Fibroblast of skin of back (primary cell): ENCODE measurements around the gene PROCA1.

Experiments used
- DNase-seq: peaks from one replicate; pipeline ENCODE4 v3.0.0-alpha.2; 2013

The PROCA1 gene

DNA sequence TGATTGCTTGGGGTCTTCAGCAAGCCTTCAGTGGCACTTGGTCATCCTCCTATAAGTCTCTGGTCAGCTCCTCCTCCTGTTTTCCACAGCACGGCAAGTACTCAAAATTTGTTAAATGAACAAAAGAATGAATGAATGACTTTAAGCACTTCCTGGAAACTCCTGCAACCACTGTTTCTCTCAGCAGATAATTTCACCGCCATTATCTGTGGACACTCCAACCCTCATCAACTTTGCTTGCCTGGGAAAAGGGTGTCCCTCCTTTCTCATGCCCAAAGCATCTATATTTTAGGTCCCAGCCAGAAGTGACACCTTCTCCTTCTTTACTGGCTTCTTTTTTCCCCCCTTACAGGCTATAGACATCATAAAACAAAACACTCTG lies 4.4 kb downstream of the PROCA1 start:
- DNase-seq, result no peak

GRCh38 chr17:28706471-28707338 lies 5.0 kb downstream of the PROCA1 start:
- no peak for DNase-seq

DNA sequence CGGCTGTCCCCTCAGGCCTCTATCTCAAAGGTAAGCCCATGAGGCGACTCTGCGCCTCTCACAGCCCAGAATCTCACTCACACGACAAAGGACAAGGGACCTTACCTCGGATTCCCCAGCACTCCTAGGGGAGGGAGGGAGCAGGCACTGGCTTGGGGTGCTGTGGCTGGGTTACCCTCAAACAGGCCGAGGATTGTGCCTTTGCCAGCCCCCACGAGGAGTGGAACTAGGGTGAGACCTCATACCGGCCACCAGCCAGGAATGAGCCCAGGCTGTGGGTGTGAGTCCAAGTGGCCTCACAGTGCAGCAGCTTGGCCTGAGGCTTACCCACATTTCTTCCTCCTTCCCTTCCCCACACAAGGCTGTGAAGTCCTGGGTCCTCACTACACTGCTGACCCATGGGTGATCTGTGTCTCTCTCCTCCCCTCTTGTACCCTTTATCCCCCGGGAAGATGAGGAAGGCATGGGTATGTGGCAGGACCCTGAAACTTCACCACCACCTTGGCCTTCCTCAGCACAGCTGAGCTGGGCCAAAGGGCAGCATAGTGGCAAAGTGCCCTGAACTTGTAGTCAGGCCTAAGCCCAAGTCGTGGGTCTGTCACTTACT lies 5.9 kb downstream of the PROCA1 start:
- DNase-seq, result no peak

- DNase-seq, result no peak
These were observed 6.5 kb downstream of the PROCA1 start for GRCh38 chr17:28705074-28705659.

DNA sequence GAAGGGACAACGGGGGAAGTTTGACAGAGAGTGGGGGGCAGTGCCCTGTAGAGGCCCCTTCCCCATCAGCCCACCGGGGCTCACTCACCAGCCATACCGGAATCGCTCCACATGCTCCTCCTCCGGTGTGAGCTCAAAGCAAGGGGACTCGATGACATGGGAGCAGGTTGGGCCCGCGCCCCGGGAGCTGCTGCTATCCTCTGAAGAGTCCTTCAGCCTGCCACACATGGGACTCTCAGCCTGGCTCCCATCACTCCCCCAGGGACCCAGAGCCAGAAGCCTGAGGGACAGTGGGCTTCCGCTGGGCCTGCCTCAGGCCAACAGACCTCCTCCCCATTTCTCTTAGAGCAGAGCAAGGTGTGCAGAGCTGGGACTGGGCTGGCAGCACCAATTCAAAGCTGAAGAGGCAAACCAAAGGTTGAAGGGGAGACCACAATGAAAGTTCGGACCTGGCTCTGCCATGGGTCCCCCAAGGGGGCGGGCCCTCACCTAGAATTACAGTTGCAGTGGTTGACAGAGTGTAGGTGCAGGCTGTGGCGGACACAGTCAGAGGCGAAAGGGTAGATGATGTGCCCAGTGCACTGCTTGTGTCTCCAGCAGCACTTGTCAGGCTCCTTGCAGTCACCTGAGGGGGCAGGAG lies 7.3 kb downstream of the PROCA1 start:
- DNase-seq, result no peak

GRCh38 chr17:28703552-28704218 lies 8.0 kb downstream of the PROCA1 start:
- no peak for DNase-seq

GRCh38 chr17:28702752-28703150 lies 8.9 kb downstream of the PROCA1 start:
- no peak for DNase-seq

DNA sequence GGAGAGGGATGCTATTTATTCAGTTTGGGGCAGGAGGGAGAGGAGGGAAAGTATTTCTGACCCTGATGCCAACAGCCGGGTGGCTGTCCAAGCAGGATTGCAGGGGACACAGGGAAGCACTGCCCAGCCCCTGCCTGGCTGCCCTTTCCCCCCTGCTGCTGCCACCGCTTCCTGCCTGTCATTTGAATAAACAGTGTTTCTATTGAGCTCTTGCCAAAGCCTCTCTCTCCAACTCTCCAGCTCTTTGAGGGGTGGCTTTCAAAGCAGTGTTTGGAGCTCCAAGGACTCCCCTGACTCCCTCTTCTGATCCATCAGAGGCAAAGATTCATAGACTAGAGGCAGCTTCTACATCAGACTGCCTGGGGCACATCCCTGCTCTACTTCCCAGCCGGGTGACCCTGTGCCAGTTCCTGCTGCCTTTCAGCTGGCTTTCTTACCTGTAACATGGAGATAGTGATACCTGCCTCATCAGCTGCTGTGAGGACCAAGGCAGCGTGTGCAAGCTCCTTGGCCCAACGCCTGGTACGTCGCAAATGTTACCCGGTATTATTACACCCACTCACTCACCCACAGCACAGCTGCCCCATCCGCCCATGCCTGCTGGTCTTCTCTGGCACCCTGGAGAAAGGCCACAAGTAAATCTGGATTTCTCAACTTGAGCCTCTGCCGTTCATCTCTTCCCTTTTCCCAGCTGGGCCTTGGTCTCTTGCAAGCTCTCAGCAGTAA lies 9.5 kb downstream of the PROCA1 start:
- DNase-seq, result no peak

- DNase-seq, result no peak
These were observed 10.7 kb downstream of the PROCA1 start for GRCh38 chr17:28700830-28701492.

DNA sequence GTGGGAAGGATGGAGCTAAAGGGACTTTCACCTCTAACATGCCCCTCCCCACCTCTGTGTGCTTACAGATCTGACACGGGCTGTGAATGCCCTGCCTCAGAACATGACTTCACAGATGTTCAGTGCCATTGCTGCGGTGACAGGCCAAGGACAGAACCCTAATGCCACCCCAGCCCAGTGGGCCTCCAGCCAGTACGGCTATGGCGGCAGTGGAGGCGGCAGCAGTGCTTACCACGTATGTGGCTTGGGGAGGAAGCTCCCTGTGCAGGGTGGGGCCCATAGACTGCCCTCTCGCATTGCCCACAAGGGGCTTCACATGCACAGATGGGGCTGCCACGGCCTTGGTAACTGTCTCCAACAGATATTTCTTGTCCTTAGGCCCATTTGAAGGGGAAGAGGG lies 11.4 kb downstream of the PROCA1 start:
- DNase-seq, result no peak

DNA sequence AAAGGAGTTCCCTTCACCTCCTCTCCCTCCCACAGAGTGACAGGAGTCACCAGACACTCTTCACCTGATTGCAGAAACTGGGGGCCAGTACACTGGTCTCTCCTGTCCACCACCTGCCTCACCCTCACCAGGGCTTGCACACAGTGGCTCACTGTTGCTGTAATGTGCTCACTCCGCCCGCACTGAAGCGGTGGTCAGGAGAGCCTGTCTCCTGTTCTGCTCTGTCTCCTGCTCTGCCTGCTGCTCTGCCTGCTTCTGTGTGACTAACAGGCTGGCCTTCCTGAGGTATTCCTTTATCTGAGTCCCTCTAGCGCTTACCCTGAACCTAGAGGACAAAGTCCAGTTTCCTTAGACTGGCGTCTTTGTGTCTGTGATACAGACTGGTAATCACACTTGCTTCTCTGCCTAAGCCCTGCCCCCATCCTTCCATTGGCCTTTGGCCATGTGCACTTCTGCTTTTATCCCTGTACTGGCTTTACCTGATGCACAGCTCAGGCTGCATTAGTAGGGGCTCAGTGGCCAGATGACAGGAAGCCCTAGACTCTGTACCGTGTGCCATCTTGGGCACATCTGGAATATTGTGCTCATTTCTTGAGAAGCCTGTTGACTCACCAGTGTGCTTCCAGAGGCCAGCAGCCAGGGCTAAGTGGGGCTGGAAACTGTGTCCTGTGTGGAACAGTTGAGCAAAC lies 13.3 kb downstream of the PROCA1 start:
- no peak for DNase-seq

GRCh38 chr17:28693869-28694268 lies 17.8 kb downstream of the PROCA1 start:
- no peak for DNase-seq

- no peak for DNase-seq
These were observed 22.7 kb downstream of the PROCA1 start for GRCh38 chr17:28689011-28689410.

GRCh38 chr17:28688481-28688880 lies 23.2 kb downstream of the PROCA1 start:
- no peak for DNase-seq

- no peak for DNase-seq
These were observed 25.4 kb downstream of the PROCA1 start for GRCh38 chr17:28686296-28686695.

- DNase-seq, result no peak
These were observed 26.3 kb downstream of the PROCA1 start for GRCh38 chr17:28685366-28685765.

DNA sequence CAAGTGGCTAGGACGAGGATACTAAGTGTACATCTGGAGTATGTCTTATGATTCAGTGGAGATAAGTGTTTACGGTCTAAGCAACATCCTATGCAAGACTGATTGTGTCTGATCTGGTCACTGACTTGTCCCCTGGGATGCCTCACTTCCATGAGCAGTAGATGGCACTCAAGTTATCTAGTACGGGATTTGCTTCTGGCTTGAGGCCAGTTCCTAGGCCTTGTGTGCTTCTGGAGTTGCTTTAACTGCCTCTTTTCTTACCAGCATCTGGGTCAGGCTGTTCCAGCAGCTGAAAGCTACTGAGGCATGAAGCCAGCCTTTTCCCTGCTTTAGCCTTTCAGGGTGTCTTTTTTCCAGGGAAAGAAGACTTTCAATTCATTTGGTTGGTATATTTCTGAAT lies 26.7 kb downstream of the PROCA1 start:
- peak; percentile 30 for DNase-seq

DNA sequence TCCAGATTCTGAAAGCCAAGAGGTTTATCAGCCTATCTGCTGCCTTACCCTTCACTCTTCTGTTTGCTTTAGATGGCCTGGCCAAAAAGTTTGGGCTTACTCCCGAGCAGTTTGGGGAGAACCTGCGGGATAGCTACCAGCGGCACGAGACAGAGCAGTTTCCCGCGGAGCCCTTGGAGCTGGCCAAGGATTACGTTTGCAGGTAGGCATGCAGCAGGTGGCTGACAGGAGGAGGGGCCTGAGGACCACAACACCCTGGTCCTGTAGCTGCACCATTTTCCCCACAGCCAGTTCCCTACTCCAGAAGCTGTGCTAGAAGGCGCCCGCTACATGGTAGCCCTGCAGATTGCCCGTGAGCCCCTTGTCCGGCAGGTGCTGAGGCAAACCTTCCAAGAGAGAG lies 29.0 kb downstream of the PROCA1 start:
- DNase-seq, result no peak

- no peak for DNase-seq
These were observed 35.7 kb downstream of the PROCA1 start for GRCh38 chr17:28675980-28676379.

GRCh38 chr17:28675490-28675889 lies 36.2 kb downstream of the PROCA1 start:
- peak; percentile 27 for DNase-seq

- DNase-seq, result no peak
These were observed 41.8 kb downstream of the PROCA1 start for GRCh38 chr17:28669918-28670317.
